Large intestine (tissue), 3 donors: Measurements from ENCODE around the gene TTC28. TPM values are rescaled to one million over a fixed set of nuclear protein-coding genes. Genes with fewer than 3 reads are reported as not detected.

Experiments
- DNase-seq, 2 donors: peaks; one replicate each; pipeline versions ENCODE4 v3.0.0 to v3.0.0-alpha.2; 2013
- H3K27ac ChIP-seq: one replicate; pipeline ENCODE4 v1.5.1; 2013; ENCODE audit warnings: low read length
- H3K27me3 ChIP-seq: 2 replicates; pipeline ENCODE4 v1.6.1; 2013; ENCODE audit warnings: low read length; ENCODE audit not compliant: control insufficient read depth, insufficient read depth
- H3K36me3 ChIP-seq: 2 replicates; pipeline ENCODE4 v1.6.1; 2013; ENCODE audit warnings: low read length; ENCODE audit not compliant: control insufficient read depth, insufficient read depth
- H3K4me1 ChIP-seq: one replicate; pipeline ENCODE4 v1.6.1; 2013; ENCODE audit warnings: low read length; ENCODE audit not compliant: control insufficient read depth, insufficient read depth
- H3K4me3 ChIP-seq: one replicate; pipeline ENCODE4 v1.5.1; 2013; ENCODE audit warnings: low read length
- H3K9me3 ChIP-seq: one replicate; pipeline ENCODE4 v1.6.1; 2013; ENCODE audit warnings: mild to moderate bottlenecking, low read depth, low read length, moderate library complexity; ENCODE audit not compliant: control insufficient read depth
- WGBS: methylation state at CpG from one replicate; pipeline ENCODE4 v1.1.5; 2013; ENCODE audit warnings: low lambda C conversion rate; ENCODE audit not compliant: insufficient coverage; 5-methylcytosine and 5-hydroxymethylcytosine counted together
- polyA plus RNA-seq: library from polyadenylated mRNA; unstranded; fragments of 120-200 nt; gene quantifications from one replicate; pipeline ENCODE4 v1.2.1, GENCODE V29; 2013

TTC28 gene
- polyA plus RNA-seq, 1 donor: 25.5 TPM

GRCh38 chr22:28297504-28297903, 382.1 kb downstream of the TTC28 start:
- no peaks in the 10 kb centered on the region for H3K9me3 ChIP-seq
- WGBS: 20% methylated on average over 1 of the region's 4 CpGs
- no peaks in the 10 kb centered on the region for H3K4me1 ChIP-seq
- H3K4me3 ChIP-seq: no peak overlapping the region
- no peaks in the 10 kb centered on the region for H3K27me3 ChIP-seq
- DNase-seq: peak in 1 of 2 donors; percentile 9
- no peak overlapping the region for H3K27ac ChIP-seq
- peaks cover 3% of the 10 kb centered on the region for H3K36me3 ChIP-seq

DNA sequence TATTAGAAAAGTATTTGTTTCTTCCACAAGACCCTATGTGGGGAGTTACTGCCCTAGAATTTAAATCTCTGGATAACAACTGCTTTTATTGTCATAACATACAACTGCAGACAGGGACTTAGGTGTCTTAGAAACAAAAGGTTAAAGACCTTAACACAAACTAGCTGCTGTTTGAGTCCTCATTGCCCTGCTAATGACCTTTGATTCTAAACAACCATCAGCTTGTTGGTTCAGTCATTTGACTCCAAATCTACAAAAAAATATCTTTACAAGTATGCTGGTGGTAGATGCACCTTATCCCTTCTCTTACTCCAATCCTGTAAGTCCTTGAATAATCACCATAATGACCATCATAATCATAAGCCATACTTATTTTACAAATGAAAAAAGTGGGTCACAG, 383.2 kb downstream of the TTC28 start:
- Histone ChIP-seq H3K27me3 (no peaks in the 10 kb centered on the region), H3K27ac (no peak overlapping the region), H3K4me1 (no peaks in the 10 kb centered on the region), H3K4me3 (no peak overlapping the region), H3K36me3 (peaks cover 3% of the 10 kb centered on the region), H3K9me3 (no peaks in the 10 kb centered on the region)
- DNase-seq: no peak

GRCh38 chr22:28283068-28283654, 396.5 kb downstream of the TTC28 start:
- Histone ChIP-seq H3K4me1 (no peaks in the 10 kb centered on the region), H3K4me3 (no peak overlapping the region), H3K36me3 (no peaks in the 10 kb centered on the region), H3K27ac (no peak overlapping the region), H3K27me3 (no peaks in the 10 kb centered on the region), H3K9me3 (no peaks in the 10 kb centered on the region)
- 100% methylated on average over 1 of the region's 2 CpGs for WGBS
- no peak for DNase-seq

- Histone ChIP-seq H3K27ac (no peak overlapping the region), H3K4me1 (no peaks in the 10 kb centered on the region), H3K4me3 (no peak overlapping the region), H3K9me3 (no peaks in the 10 kb centered on the region), H3K27me3 (no peaks in the 10 kb centered on the region), H3K36me3 (no peaks in the 10 kb centered on the region)
- WGBS: 100% methylated on average over 1 of the region's 3 CpGs
- DNase-seq: no peak
These were observed 397.1 kb downstream of the TTC28 start for GRCh38 chr22:28282405-28283067.

DNA sequence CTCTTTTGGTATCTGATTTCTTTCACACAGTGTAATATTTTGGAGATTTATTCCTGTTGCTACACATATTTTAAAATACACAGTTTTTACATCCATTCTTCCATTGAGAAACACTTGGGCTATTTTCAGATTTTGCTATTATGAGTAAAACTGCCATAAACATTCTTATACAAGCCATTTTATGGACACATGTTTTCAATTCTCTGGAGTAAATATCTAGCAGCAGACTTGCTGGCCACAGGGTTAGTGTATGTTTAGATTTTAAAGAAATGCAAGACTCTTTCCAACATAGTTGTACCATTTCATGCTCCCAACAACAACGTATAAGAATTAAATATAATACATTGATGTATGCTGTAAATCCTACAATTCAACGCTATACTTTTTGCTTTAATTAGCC, 399.8 kb downstream of the TTC28 start:
- DNase-seq: no peak
- Histone ChIP-seq H3K36me3 (no peaks in the 10 kb centered on the region), H3K27me3 (no peaks in the 10 kb centered on the region), H3K4me1 (no peaks in the 10 kb centered on the region), H3K27ac (no peak overlapping the region), H3K4me3 (no peak overlapping the region), H3K9me3 (no peaks in the 10 kb centered on the region)
- WGBS: 100% methylated on average over 2 of the region's 2 CpGs

DNA sequence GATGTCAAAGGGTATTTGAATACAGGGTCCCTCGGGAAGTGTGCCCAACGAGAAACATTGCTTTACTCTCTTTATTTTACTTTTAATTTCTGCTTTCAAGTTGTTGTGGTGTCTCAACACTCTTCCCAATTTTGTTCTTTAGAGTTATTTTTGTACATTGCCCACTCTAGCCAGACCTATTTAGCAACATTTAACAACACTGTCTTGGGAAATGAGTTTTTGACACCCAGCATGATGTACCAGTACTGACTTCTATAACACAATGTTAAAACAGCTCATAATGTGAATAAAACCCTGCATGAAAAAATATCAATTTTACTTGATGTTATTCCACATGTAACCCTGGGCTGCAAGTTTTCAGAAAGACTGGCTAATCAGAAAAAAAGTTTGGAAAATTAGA, 410.4 kb downstream of the TTC28 start:
- H3K9me3 ChIP-seq: no peaks in the 10 kb centered on the region
- no peak for DNase-seq
- WGBS: no CpG with 5 or more reads among the region's 2 CpGs
- H3K4me3 ChIP-seq: no peak overlapping the region
- no peaks in the 10 kb centered on the region for H3K36me3 ChIP-seq
- H3K27ac ChIP-seq: no peak overlapping the region
- no peaks in the 10 kb centered on the region for H3K27me3 ChIP-seq
- H3K4me1 ChIP-seq: no peaks in the 10 kb centered on the region

DNA sequence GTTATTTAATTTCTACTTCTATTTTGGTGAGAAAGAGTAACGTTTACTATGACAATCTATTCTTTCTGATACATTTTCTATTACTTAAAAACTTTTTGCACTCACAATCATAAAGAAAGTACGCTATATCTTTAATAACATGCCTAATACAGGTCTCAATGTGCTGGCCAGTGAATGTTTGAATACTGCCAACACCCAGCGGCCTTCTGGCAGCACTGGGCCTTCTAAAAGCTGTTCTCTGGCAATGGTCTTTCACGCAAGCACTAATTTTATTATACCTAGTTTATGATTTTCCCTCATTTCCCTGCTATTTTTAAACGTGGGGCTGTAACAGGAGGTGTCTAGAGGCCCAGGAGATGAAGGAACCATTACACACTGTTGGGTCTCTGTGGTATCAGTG, 410.8 kb downstream of the TTC28 start:
- Histone ChIP-seq H3K4me3 (no peak overlapping the region), H3K4me1 (no peaks in the 10 kb centered on the region), H3K27me3 (no peaks in the 10 kb centered on the region), H3K9me3 (no peaks in the 10 kb centered on the region), H3K27ac (no peak overlapping the region), H3K36me3 (no peaks in the 10 kb centered on the region)
- no peak for DNase-seq
- WGBS: 70% methylated on average over 2 of the region's 5 CpGs

GRCh38 chr22:28268171-28268570, 411.5 kb downstream of the TTC28 start:
- H3K27me3 ChIP-seq: no peaks in the 10 kb centered on the region

GRCh38 chr22:28260619-28261018, 419.0 kb downstream of the TTC28 start:
- H3K27ac ChIP-seq: no peak overlapping the region
- WGBS: no CpG with 5 or more reads among the region's 2 CpGs
- no peaks in the 10 kb centered on the region for H3K9me3 ChIP-seq
- no peak overlapping the region for H3K4me3 ChIP-seq
- no peaks in the 10 kb centered on the region for H3K36me3 ChIP-seq
- H3K27me3 ChIP-seq: no peaks in the 10 kb centered on the region
- H3K4me1 ChIP-seq: no peaks in the 10 kb centered on the region
- no peak for DNase-seq

More at GRCh38 chr22:28268171-28268570, 411.5 kb downstream of the TTC28 start:
- Histone ChIP-seq H3K27ac (no peak overlapping the region), H3K36me3 (no peaks in the 10 kb centered on the region), H3K4me1 (no peaks in the 10 kb centered on the region), H3K9me3 (no peaks in the 10 kb centered on the region), H3K4me3 (no peak overlapping the region)
- WGBS: 100% methylated on average over 1 of the region's 3 CpGs
- DNase-seq: no peak

DNA sequence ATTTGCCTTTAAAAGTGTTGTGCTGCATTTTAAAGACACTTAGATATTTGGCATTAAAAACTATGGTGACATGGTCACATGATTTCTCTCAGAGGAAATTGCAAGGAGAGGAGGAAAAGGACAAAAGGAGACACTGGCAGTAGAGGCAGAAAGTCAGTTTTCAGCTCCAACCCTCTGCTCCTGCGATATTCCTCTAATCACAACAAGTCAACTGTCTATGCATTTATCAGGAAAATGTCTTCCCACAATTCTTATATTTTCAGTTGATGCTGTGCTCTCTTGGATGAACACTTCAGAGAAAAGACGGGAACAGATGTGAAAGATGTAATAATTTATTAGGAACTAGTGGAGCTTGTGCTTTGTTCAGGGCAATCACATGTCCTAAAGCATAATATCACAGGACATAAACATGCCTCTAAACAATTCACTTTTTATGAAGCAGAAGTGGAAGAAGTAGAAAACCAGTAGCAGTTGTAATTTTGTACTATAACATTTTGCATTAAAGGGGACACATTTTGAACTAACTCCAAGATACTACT, 419.8 kb downstream of the TTC28 start:
- H3K36me3 ChIP-seq: no peaks in the 10 kb centered on the region
- H3K4me3 ChIP-seq: no peak overlapping the region
- WGBS: 71% methylated on average over 1 of the region's 2 CpGs
- DNase-seq: no peak
- H3K27ac ChIP-seq: no peak overlapping the region
- no peaks in the 10 kb centered on the region for H3K4me1 ChIP-seq
- H3K27me3 ChIP-seq: no peaks in the 10 kb centered on the region
- H3K9me3 ChIP-seq: no peaks in the 10 kb centered on the region

DNA sequence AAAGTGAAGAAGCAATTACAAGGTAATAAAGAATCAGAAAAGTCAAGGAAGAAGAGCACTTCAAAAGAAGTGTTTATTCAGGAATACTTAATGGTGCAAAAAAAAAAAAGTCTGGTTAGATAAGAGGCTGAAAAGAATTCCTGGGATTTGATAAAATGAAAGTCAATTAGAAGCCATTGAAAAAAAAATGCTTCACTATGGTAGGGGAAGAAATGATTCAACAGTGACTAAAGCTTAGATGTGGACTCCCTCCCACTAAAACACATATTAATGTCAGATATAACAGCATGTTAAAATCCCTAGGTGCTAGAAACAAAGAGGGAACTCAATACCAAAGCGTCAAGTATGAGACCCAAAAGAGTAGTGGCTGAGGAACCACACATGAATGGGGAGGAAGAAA, 425.2 kb downstream of the TTC28 start:
- no peaks in the 10 kb centered on the region for H3K36me3 ChIP-seq
- H3K4me1 ChIP-seq: no peaks in the 10 kb centered on the region
- no peaks in the 10 kb centered on the region for H3K27me3 ChIP-seq
- no peak overlapping the region for H3K27ac ChIP-seq
- H3K9me3 ChIP-seq: no peaks in the 10 kb centered on the region
- DNase-seq: no peak
- WGBS: no CpG with 5 or more reads among the region's 1 CpG
- no peak overlapping the region for H3K4me3 ChIP-seq
